ENCODE data around the gene MACC1. TPM values are rescaled to one million over a fixed set of nuclear protein-coding genes. Genes with fewer than 3 reads are reported as not detected.
A peak's percentile ranks its signal among the peaks of the same experiment; 100 is the strongest.
"Not testable (repeated sequence)": the region's sequence is repeated elsewhere in the genome, so short reads cannot be mapped to it uniquely, and the experiment has no call there.

MACC1 gene
- total and polyA plus RNA-seq, 2 donors (not counting 1 experiment from before 2014, with no cell fraction given): 0.92 to 6.2 TPM

DNA sequence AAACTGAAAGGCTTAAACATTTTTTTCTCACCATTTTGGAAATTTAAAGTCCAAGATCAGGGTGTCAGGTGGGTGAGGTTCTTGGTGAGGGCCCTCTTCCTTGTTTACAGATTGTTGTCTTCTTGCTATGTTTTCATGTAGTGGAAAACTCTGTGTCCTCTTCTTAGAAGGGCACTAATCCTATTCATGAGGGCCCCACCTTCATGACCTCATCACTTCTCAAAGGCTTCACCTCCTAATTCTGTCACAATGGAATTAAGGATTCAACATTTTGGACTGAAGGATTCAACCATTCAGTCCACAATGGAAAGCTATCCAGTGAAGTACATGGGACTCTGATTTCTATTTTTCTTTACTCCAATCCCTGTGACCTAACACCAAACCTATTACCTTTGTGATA is 27.3 kb downstream of the MACC1 start:
- H3K27me3 Mint-ChIP-seq: no peaks in the 10 kb centered on the region
- no peak overlapping the region for H3K4me3 ChIP-seq (ENCODE audit: control extremely low read depth in 1 of 5, extremely low read depth in 1 of 5, insufficient read depth in 1 of 5, low read depth in 2 of 5, low read length in 4 of 5)
- no peaks in the 10 kb centered on the region for H3K36me3 ChIP-seq (replicated peaks in 1 of 2; ENCODE audit: control extremely low read depth in 1 of 2, control insufficient read depth in 1 of 2, extremely low read depth in 1 of 2, insufficient read depth in 2 of 2, low read length in 1 of 2)
- no peak overlapping the region for H3K4me3 Mint-ChIP-seq
- intact Hi-C loops (cut with micrococcal nuclease): loop anchor here (5.0 kb wide), 1 partner anchor 38 kb away; no protein-coding TSS in a partner anchor
- no peak overlapping the region for H3K27ac Mint-ChIP-seq
- H3K9me3 ChIP-seq (ENCODE audit: control extremely low read depth in 1 of 3, control insufficient read depth in 2 of 3, insufficient read depth in 1 of 3, low read length in 2 of 3): peaks cover 0 to 10% (median 1%) of the 10 kb centered on the region in 3 donors
- H3K4me1 ChIP-seq (ENCODE audit: control insufficient read depth in 2 of 2, insufficient read depth in 2 of 2, low read length in 2 of 2): peaks cover 31 to 32% of the 10 kb centered on the region in 2 donors
- no peaks in the 10 kb centered on the region for H3K79me2 ChIP-seq (ENCODE audit: control insufficient read depth, insufficient read depth, low read length)
- no peak overlapping the region for H2AFZ ChIP-seq (ENCODE audit: insufficient read depth, low read depth, low read length, poor library complexity, severe bottlenecking)
- POLR2A ChIA-PET: no interaction called here
- CTCF ChIA-PET: interaction anchor here (0.6 to 2.1 kb wide), 2 partner anchors 27 to 476 kb away, joined by 3 to 8 read pairs; partner anchors contain the start of gene MACC1
- no peaks in the 10 kb centered on the region for H4K20me1 ChIP-seq (ENCODE audit: control insufficient read depth, insufficient read depth, low read length, poor library complexity, severe bottlenecking)
- no peak for TF ChIP-seq EZH2 (IDR thresholded peaks at IDR 0.05; ENCODE audit: borderline replicate concordance, insufficient read depth, low read depth, low read length, poor library complexity, severe bottlenecking)
- TF ChIP-seq, protein P1, sequence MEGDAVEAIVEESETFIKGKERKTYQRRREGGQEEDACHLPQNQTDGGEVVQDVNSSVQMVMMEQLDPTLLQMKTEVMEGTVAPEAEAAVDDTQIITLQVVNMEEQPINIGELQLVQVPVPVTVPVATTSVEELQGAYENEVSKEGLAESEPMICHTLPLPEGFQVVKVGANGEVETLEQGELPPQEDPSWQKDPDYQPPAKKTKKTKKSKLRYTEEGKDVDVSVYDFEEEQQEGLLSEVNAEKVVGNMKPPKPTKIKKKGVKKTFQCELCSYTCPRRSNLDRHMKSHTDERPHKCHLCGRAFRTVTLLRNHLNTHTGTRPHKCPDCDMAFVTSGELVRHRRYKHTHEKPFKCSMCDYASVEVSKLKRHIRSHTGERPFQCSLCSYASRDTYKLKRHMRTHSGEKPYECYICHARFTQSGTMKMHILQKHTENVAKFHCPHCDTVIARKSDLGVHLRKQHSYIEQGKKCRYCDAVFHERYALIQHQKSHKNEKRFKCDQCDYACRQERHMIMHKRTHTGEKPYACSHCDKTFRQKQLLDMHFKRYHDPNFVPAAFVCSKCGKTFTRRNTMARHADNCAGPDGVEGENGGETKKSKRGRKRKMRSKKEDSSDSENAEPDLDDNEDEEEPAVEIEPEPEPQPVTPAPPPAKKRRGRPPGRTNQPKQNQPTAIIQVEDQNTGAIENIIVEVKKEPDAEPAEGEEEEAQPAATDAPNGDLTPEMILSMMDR (IDR thresholded peaks at IDR 0.05): no peak
- ATAC-seq (ENCODE audit: low read depth) (no peak), DNase-seq (no peak)
- H3K27ac ChIP-seq (ENCODE audit: low read length in 2 of 2): no peak overlapping the region
- peaks cover 3% of the 10 kb centered on the region for H3K9me3 Mint-ChIP-seq (ENCODE audit: insufficient read depth)
- no peak overlapping the region for H3K9ac ChIP-seq (ENCODE audit: low read length)
- peaks cover 43% of the 10 kb centered on the region for H3K4me1 Mint-ChIP-seq
- no peaks in the 10 kb centered on the region for H3K27me3 ChIP-seq (replicated peaks in 1 of 4; ENCODE audit: control extremely low read depth in 1 of 4, control insufficient read depth in 3 of 4, insufficient read depth in 4 of 4, low read length in 3 of 4)
- no peak overlapping the region for H3K4me2 ChIP-seq (replicated peaks; ENCODE audit: low read depth, low read length, poor library complexity, severe bottlenecking)

- peaks cover 21 to 28% of the 10 kb centered on the region in 2 donors for H3K4me1 ChIP-seq (ENCODE audit: control insufficient read depth in 2 of 2, insufficient read depth in 2 of 2, low read length in 2 of 2)
- H3K9me3 ChIP-seq (ENCODE audit: control extremely low read depth in 1 of 3, control insufficient read depth in 2 of 3, insufficient read depth in 1 of 3, low read length in 2 of 3): peaks cover 0 to 10% (median 0%) of the 10 kb centered on the region in 3 donors
- H3K9ac ChIP-seq (ENCODE audit: low read length): no peak overlapping the region
- Mint-ChIP-seq H3K9me3 (ENCODE audit: insufficient read depth) (peaks cover 3% of the 10 kb centered on the region), H3K4me1 (peaks cover 39% of the 10 kb centered on the region), H3K27me3 (no peaks in the 10 kb centered on the region), H3K27ac (peak overlapping the region; percentile 0), H3K4me3 (no peak overlapping the region)
- H3K27ac ChIP-seq (ENCODE audit: low read length in 2 of 2): no peak overlapping the region
- intact Hi-C loops (cut with micrococcal nuclease): no loop called here
- no peak for DNase-seq
- H2AFZ ChIP-seq (ENCODE audit: insufficient read depth, low read depth, low read length, poor library complexity, severe bottlenecking): no peak overlapping the region
- no CpG with 5 or more reads among the region's 1 CpG for WGBS (ENCODE audit: insufficient coverage)
- ATAC-seq (ENCODE audit: low read depth): no peak
- H3K4me3 ChIP-seq (ENCODE audit: control extremely low read depth in 1 of 5, extremely low read depth in 1 of 5, insufficient read depth in 1 of 5, low read depth in 2 of 5, low read length in 4 of 5): no peak overlapping the region
- POLR2A ChIA-PET: no interaction called here
- CTCF ChIA-PET: interaction anchor here (0.7 to 1.7 kb wide), 2 partner anchors 10 to 74 kb away, joined by 3 read pairs; no protein-coding TSS in a partner anchor
- peaks cover 4% of the 10 kb centered on the region for H3K79me2 ChIP-seq (ENCODE audit: control insufficient read depth, insufficient read depth, low read length)
- no peak overlapping the region for H3K4me2 ChIP-seq (replicated peaks; ENCODE audit: low read depth, low read length, poor library complexity, severe bottlenecking)
- H4K20me1 ChIP-seq (ENCODE audit: control insufficient read depth, insufficient read depth, low read length, poor library complexity, severe bottlenecking): no peaks in the 10 kb centered on the region
- H3K27me3 ChIP-seq (replicated peaks in 1 of 4; ENCODE audit: control extremely low read depth in 1 of 4, control insufficient read depth in 3 of 4, insufficient read depth in 4 of 4, low read length in 3 of 4): no peaks in the 10 kb centered on the region
- TF ChIP-seq EZH2 (IDR thresholded peaks at IDR 0.05; ENCODE audit: borderline replicate concordance, insufficient read depth, low read depth, low read length, poor library complexity, severe bottlenecking): no peak
- H3K36me3 ChIP-seq (replicated peaks in 1 of 2; ENCODE audit: control extremely low read depth in 1 of 2, control insufficient read depth in 1 of 2, extremely low read depth in 1 of 2, insufficient read depth in 2 of 2, low read length in 1 of 2): no peaks in the 10 kb centered on the region
These were observed 28.6 kb downstream of the MACC1 start for GRCh38 chr7:20188567-20188966.

DNA sequence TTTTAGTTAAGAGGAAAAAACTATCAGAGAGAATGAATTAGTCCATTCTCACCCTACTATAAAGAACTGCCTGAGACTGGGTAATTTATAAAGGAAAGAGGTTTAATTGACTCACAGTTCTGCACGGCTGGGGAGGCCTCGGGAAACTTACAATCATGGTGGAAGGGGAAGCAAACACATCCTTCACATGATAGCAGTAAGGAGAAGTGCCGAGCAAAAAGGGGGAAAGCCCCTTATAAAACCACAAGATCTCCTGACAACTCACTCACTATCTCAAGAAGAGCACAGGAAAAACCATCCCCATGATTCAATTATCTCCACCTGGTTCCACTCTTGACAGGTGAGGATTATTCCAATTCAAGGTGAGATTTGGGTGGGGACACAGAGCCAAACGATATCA is 29.3 kb downstream of the MACC1 start:
- H3K4me3 ChIP-seq (ENCODE audit: control extremely low read depth in 1 of 5, extremely low read depth in 1 of 5, insufficient read depth in 1 of 5, low read depth in 2 of 5, low read length in 4 of 5); POLR2A ChIA-PET; H4K20me1 ChIP-seq (ENCODE audit: control insufficient read depth, insufficient read depth, low read length, poor library complexity, severe bottlenecking); H2AFZ ChIP-seq (ENCODE audit: insufficient read depth, low read depth, low read length, poor library complexity, severe bottlenecking); H3K36me3 ChIP-seq (replicated peaks in 1 of 2; ENCODE audit: control extremely low read depth in 1 of 2, control insufficient read depth in 1 of 2, extremely low read depth in 1 of 2, insufficient read depth in 2 of 2, low read length in 1 of 2); H3K4me2 ChIP-seq (replicated peaks; ENCODE audit: low read depth, low read length, poor library complexity, severe bottlenecking); H3K27me3 Mint-ChIP-seq; H3K9me3 Mint-ChIP-seq (ENCODE audit: insufficient read depth); H3K27me3 ChIP-seq (replicated peaks in 1 of 4; ENCODE audit: control extremely low read depth in 1 of 4, control insufficient read depth in 3 of 4, insufficient read depth in 4 of 4, low read length in 3 of 4); H3K9ac ChIP-seq (ENCODE audit: low read length); H3K27ac ChIP-seq (ENCODE audit: low read length in 2 of 2); ATAC-seq (ENCODE audit: low read depth); H3K79me2 ChIP-seq (ENCODE audit: control insufficient read depth, insufficient read depth, low read length); intact Hi-C loops (cut with micrococcal nuclease): not testable (repeated sequence)
- 100% methylated on average over 1 of the region's 4 CpGs for WGBS (ENCODE audit: insufficient coverage)
- Histone ChIP-seq H3K4me1 (ENCODE audit: control insufficient read depth in 2 of 2, insufficient read depth in 2 of 2, low read length in 2 of 2) (peaks cover 19 to 25% of the 10 kb centered on the region in 2 donors), H3K9me3 (ENCODE audit: control extremely low read depth in 1 of 3, control insufficient read depth in 2 of 3, insufficient read depth in 1 of 3, low read length in 2 of 3) (peaks cover 0 to 10% (median 0%) of the 10 kb centered on the region in 3 donors)
- peak overlapping the region; percentile 0 for H3K4me3 Mint-ChIP-seq
- CTCF ChIA-PET: interaction anchor here (1.7 kb wide), 1 partner anchor 11 kb away, joined by 3 read pairs; no protein-coding TSS in a partner anchor
- DNase-seq: peak; percentile 61
- H3K27ac Mint-ChIP-seq: peak overlapping the region; percentile 0
- peaks cover 36% of the 10 kb centered on the region for H3K4me1 Mint-ChIP-seq
